A673 (cell line): ENCODE measurements around the gene ZNF784. TPM values are rescaled to one million over a fixed set of nuclear protein-coding genes. Genes with fewer than 3 reads are reported as not detected.

Experiments used
- BruUV-seq: library from RNA; stranded (reverse); fragments of 400-500 nt; replicated peaks from 2 replicates; lab custom pipeline; 2021; lab: Mats Ljungman, UMichigan
- CTCF ChIA-PET: fragments of 300-600 bp; sonication (Branson Sonifier 250); formaldehyde crosslinking; loops from one replicate; lab custom pipeline; 2022; ENCODE audit warnings: antibody characterized with exemption; lab: Charles Lee
- POLR2A ChIA-PET: fragments of 300-600 bp; sonication (Branson Sonifier 250); formaldehyde crosslinking; loops from one replicate; lab custom pipeline; 2022; ENCODE audit warnings: antibody characterized with exemption; ENCODE audit not compliant: low non-redundant PET; lab: Charles Lee
- DNase-seq: peaks from one replicate; pipeline ENCODE4 v3.0.0-alpha.2; 2015; ENCODE audit warnings: low spot score
- H3K27ac ChIP-seq: fragments of 200-600 bp; sonication (generic); 2 replicates; pipeline ENCODE4 v1.5.1; 2016; ENCODE audit warnings: mixed run types, low read depth, mild to moderate bottlenecking, mixed read lengths, antibody characterized with exemption, low read length; ENCODE audit not compliant: poor library complexity, severe bottlenecking
- H3K27me3 ChIP-seq: fragments of 200-600 bp; sonication (generic); replicated peaks from 2 replicates; pipeline ENCODE4 v1.6.1; 2017; ENCODE audit warnings: mixed run types, low read depth, mild to moderate bottlenecking, mixed read lengths, antibody characterized with exemption, low read length; ENCODE audit not compliant: insufficient read depth, poor library complexity
- H3K36me3 ChIP-seq: fragments of 200-600 bp; sonication (generic); 2 replicates; pipeline ENCODE4 v1.6.1; 2016; ENCODE audit warnings: mixed run types, mild to moderate bottlenecking, mixed read lengths, antibody characterized with exemption, low read length; ENCODE audit not compliant: insufficient read depth, poor library complexity, severe bottlenecking
- H3K4me1 ChIP-seq: fragments of 200-600 bp; sonication (generic); 2 replicates; pipeline ENCODE4 v1.6.1; 2017; ENCODE audit warnings: mixed run types, mild to moderate bottlenecking, mixed read lengths, antibody characterized with exemption, low read length; ENCODE audit not compliant: insufficient read depth, poor library complexity, severe bottlenecking
- H3K4me3 ChIP-seq: fragments of 200-600 bp; sonication (generic); 2 replicates; pipeline ENCODE4 v1.5.1; 2016; ENCODE audit warnings: low read depth, mixed run types, mild to moderate bottlenecking, mixed read lengths, low read length; ENCODE audit not compliant: poor library complexity, severe bottlenecking
- H3K9me3 ChIP-seq: fragments of 200-600 bp; sonication (generic); 2 replicates; pipeline ENCODE4 v1.6.1; 2016; ENCODE audit warnings: mixed run types, low read depth, mild to moderate bottlenecking, mixed read lengths, antibody characterized with exemption, low read length; ENCODE audit not compliant: poor library complexity, severe bottlenecking
- CTCF ChIP-seq: fragments of 300-800, 200-600 bp; sonication (generic); conservative IDR thresholded peaks from 2 replicates; pipeline ENCODE4 v1.5.1; 2017; ENCODE audit warnings: low read depth, mild to moderate bottlenecking, antibody characterized with exemption, low read length, moderate library complexity, mixed read lengths
- EZH2 ChIP-seq: fragments of 200-600 bp; sonication (generic); IDR thresholded peaks from 2 replicates; pipeline ENCODE4 v1.6.1; 2017; ENCODE audit warnings: borderline replicate concordance, low read depth, mild to moderate bottlenecking, mixed read lengths, antibody characterized with exemption, low read length; ENCODE audit not compliant: poor library complexity, severe bottlenecking
- intact Hi-C: fragments of 100-400 bp; cut with micrococcal nuclease; formaldehyde crosslinking; loops from one replicate; pipeline ENCODE4 v1.10.0; 2022; ENCODE audit not compliant: unreplicated experiment
- total RNA-seq: library from RNA; stranded (reverse); gene quantifications from 2 replicates; pipeline ENCODE4 v1.2.3, GENCODE V29; 2021

ZNF784 gene
- total RNA-seq, 1 experiment from 2014 or later, result 7.1 TPM

GRCh38 chr19:55672418-55672817 is 48.1 kb upstream of the ZNF784 start:
- Histone ChIP-seq H3K36me3 (peaks cover 38% of the 10 kb centered on the region), H3K27me3 (no peaks in the 10 kb centered on the region), H3K9me3 (no peaks in the 10 kb centered on the region), H3K27ac (peak overlapping the region; percentile 78), H3K4me3 (peak overlapping the region; percentile 26), H3K4me1 (peaks cover 60% of the 10 kb centered on the region)
- no TSS peak for BruUV-seq
- ChIA-PET POLR2A (interaction anchor here (0.5 kb wide), 1 partner anchor 1193 kb away, joined by 3 read pairs; no protein-coding TSS in a partner anchor), CTCF (interaction anchor here (1.3 to 2.3 kb wide), 2 partner anchors 16 to 40 kb away, joined by 6 to 7 read pairs; no protein-coding TSS in a partner anchor)
- peak; percentile 83 for DNase-seq
- TF ChIP-seq CTCF (no peak), EZH2 (no peak)
- intact Hi-C loops, result loop anchor here (10.0 kb wide), 1 partner anchor 642 kb away; the partner anchor contains the start of gene ZSCAN5A

- no peaks in the 10 kb centered on the region for H3K27me3 ChIP-seq
- H3K27ac ChIP-seq, result peak overlapping the region; percentile 78
- H3K4me1 ChIP-seq, result peaks cover 49% of the 10 kb centered on the region
- intact Hi-C loops, result loop anchor here (2.0 to 10.0 kb wide), 2 partner anchors 14 to 644 kb away; partner anchors contain the start of gene ZSCAN5A
- BruUV-seq, result no TSS peak
- H3K9me3 ChIP-seq, result no peaks in the 10 kb centered on the region
- POLR2A ChIA-PET, result no interaction called here
- H3K36me3 ChIP-seq, result peaks cover 52% of the 10 kb centered on the region
- no peak overlapping the region for H3K4me3 ChIP-seq
- no peak for DNase-seq
- TF ChIP-seq CTCF, result no peak
- CTCF ChIA-PET, result interaction anchor here (1.0 to 2.3 kb wide), 4 partner anchors 14 to 38 kb away, joined by 3 to 7 read pairs (median 6); partner anchors contain the start of gene U2AF2
Observed at GRCh38 chr19:55671054-55671378, 46.6 kb upstream of the ZNF784 start.

- TF ChIP-seq CTCF (no peak), EZH2 (no peak)
- CTCF ChIA-PET, result interaction anchor here (1.2 to 2.3 kb wide), 2 partner anchors 16 to 38 kb away, joined by 3 to 7 read pairs; partner anchors contain the start of gene U2AF2
Observed at GRCh38 chr19:55670280-55671053, 46.1 kb upstream of the ZNF784 start.

More at GRCh38 chr19:55670280-55671053, 46.1 kb upstream of the ZNF784 start:
- H3K4me1 ChIP-seq, result peaks cover 48% of the 10 kb centered on the region
- POLR2A ChIA-PET, result no interaction called here
- DNase-seq, result peak; percentile 54
- H3K36me3 ChIP-seq, result peaks cover 55% of the 10 kb centered on the region
- BruUV-seq, result no TSS peak
- H3K9me3 ChIP-seq, result no peaks in the 10 kb centered on the region
- intact Hi-C loops, result loop anchor here (2.0 to 10.0 kb wide), 2 partner anchors 14 to 644 kb away; partner anchors contain the start of gene ZSCAN5A
- peak overlapping the region; percentile 78 for H3K27ac ChIP-seq
- H3K4me3 ChIP-seq, result no peak overlapping the region
- no peaks in the 10 kb centered on the region for H3K27me3 ChIP-seq
